ENCODE measurements around the gene TRIM75.
"Not testable (repeated sequence)": the region's sequence is repeated elsewhere in the genome, so short reads cannot be mapped to it uniquely, and the experiment has no call there.

Gene TRIM75

DNA sequence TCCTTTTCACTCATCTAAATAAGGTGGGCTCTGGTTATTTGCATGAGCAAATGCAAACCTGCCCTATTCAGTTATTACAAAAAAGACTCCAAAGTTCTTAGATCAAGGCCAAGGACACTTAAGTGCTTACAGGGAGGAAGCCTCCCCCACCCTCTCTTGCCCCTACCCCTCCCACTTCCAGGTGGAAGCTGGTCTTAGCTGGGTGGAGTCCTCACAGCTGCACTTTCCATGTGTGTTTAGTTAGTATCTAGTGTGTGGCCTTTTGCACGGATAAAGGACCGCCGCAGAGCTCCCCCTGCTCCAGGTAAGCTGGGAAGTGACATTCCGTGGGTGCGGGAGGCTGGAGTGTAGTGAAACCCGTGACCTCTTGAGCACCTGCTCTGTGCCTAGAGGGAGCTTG lies at the start of gene TRIM75:
Gene TRIM75 (plus strand): TSS at position 222 of the 400 bp plus-strand sequence. CDS start 5,282 bp downstream, outside the sequence.
- DNase-seq, result no peak

- DNase-seq, result no peak
Measured at GRCh38 chr4:165005352-165005925, 48.2 kb upstream of the TRIM75 start.

DNA sequence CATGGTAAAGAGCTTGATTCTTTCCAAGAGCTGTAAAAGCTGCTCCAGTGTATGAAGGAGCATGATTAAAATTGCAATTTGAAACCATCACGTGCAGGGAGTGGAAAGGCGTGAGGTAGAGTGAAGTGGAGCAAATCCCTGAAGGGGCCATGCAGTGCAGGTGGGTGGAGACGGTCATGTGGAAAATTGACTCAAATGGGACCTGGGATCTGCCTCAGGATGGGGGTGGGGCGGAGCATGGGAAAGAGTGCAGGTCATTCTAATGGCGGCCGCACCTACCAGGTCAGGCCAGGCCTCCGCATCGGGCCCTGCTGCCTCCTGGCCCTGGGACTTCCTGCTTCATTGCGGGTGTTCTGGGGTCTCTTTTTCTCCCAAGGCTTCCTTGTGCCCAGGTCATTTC lies 47.2 kb upstream of the TRIM75 start:
- DNase-seq, result no peak

- DNase-seq, result no peak
Measured at GRCh38 chr4:165006886-165007285, 46.8 kb upstream of the TRIM75 start.

GRCh38 chr4:165009493-165010227 lies 44.0 kb upstream of the TRIM75 start:
- no peak for DNase-seq

- DNase-seq, result no peak
Measured at GRCh38 chr4:165010487-165010886, 43.2 kb upstream of the TRIM75 start.

GRCh38 chr4:165010991-165011390 lies 42.7 kb upstream of the TRIM75 start:
- DNase-seq, result no peak

DNA sequence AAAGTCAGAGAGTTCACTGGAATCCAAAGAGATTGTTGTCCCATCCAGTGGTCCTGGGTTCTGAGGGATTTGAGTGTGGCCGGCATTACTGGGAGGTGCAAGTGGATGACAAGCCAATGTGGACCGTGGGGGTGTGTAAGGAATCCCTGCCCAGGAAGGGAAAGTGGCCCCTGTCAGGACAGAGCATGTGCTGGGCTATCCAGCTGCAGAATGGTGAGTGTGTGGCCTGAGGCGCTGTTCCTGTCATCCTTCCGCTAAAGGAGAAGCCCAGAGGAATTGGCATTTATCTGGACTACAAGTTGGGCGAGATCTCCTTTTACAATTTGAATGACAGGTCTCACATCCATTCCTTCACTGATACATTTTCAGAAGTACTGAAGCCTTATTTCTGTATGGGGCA lies 42.3 kb upstream of the TRIM75 start:
- DNase-seq, result no peak

- no peak for DNase-seq
Measured at GRCh38 chr4:165013691-165014090, 40.0 kb upstream of the TRIM75 start.

- no peak for DNase-seq
Measured at GRCh38 chr4:165016971-165017370, 36.7 kb upstream of the TRIM75 start.

GRCh38 chr4:165019995-165020394 lies 33.7 kb upstream of the TRIM75 start:
- DNase-seq, result not testable (repeated sequence)

- DNase-seq, result not testable (repeated sequence)
Measured at GRCh38 chr4:165025782-165026181, 27.9 kb upstream of the TRIM75 start.

DNA sequence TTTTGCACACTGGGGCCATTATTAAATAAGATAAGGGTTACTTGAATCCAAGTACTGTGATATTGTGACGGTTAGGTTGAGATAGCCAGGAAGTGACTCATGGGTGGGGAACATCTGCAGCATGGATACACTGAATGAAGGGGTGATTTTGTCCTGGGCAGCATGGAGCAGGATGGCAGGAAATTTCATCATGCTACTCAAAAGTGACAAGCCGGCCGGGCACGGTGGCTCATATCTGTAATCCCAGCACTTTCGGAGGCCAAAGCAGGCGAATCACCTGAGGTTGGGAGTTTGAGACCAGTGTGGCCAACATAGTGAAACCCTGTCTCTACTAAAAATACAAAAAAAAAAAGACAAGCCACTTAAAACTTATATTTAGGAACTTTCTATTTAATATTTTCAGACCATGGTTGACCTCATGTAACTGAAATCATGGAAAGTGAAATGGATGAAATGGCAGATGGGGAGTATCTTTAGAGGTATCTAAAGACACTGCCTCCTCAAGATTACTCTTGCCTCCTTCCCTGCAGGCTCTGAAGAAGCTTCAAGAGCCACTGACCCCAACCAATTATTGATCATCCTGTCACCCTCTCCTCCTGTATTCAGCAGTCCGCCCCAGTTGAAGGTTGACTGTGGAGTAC lies 25.8 kb upstream of the TRIM75 start:
- no peak for DNase-seq

- no peak for DNase-seq
Measured at GRCh38 chr4:165031436-165032211, 22.0 kb upstream of the TRIM75 start, which contains the start of gene TRIM60. Gene TRIM60, plus strand, starts transcription at chr4:165031999. Its CDS starts 8,074 bp downstream, at chr4:165040073.

DNA sequence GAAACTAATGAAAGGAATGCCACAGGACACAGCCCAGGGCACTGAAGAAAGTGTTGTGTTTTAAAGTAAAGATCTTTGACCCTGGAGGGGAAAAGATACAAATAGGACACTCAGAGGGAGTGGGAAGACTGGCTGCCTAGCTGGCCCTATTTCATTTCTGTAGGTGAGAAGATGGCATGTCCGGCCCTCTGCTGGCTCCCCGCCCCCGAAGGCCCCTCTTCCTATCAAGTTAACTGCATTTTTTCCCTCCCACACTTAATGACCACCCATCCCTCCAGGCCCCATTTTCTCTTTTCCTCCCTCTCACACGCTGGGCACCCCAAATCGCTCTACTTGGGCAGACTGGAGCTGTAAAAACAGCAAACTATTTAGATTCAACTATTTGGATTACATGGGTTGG lies 5.5 kb upstream of the TRIM75 start:
- DNase-seq, result no peak

DNA sequence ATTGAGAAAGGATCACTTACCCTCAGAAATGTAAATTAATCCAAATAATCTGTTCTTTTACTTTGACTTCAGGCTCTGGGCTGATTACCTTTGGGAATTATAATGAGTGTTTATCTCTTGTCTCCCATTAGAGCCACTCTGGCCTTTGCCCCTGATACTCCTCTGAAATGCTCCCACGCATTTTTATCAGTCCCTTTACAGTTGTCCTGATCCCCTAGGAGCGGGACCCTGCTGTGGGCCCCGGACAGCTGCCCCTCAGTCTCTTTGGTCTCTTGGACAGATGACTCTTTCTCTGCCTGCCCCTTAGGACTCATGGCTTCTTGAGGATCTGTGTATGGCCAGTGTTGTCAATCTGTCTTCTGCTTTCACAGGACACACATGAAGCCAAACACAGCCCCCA lies 1.0 kb upstream of the TRIM75 start:
- no peak for DNase-seq

DNA sequence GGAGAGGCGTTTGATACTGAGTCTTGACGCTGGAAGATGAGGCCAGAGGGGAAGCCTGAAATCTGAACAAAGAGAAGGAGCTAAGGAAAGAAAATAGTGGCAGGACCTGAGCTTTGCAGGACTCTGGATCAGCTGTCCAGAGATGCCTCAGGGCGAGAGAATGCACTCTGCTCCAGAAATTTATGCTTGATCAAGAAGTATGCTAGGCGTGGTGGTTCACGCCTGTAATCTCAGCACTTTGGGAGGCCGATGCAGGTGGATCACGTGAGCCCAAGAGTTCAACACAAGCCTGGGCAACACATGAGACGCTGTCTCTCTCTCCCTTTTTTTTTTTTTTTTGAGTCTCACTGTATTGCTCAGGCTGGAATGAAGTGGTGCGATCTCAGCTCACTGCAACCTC lies 1.9 kb downstream of the TRIM75 start:
- no peak for DNase-seq

DNA sequence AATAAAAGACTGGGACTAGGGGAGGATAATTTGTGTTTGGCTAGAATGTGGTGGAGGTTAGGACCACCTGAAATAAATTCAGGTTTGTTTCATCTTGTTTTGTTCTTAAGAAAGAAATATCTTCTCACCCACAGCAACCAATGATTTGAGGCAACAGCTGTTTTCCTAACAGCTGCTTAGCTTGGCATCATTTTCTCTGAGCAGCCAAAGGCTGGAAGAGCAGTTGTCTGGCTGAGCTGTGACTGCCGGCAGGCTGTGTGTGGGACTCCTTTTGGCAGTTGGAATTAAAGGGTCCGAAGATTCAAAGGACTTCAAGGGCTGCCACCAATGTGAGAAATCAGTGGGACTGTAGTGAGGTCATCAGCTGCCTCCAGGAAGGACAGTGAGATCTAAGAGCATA lies 5.0 kb downstream of the TRIM75 start:
- no peak for DNase-seq

GRCh38 chr4:165059386-165059785 lies 5.7 kb downstream of the TRIM75 start:
- DNase-seq, result no peak

- no peak for DNase-seq
Measured at GRCh38 chr4:165060938-165061337, 7.3 kb downstream of the TRIM75 start.

- DNase-seq, result no peak
Measured at GRCh38 chr4:165070560-165070959, 16.9 kb downstream of the TRIM75 start.

DNA sequence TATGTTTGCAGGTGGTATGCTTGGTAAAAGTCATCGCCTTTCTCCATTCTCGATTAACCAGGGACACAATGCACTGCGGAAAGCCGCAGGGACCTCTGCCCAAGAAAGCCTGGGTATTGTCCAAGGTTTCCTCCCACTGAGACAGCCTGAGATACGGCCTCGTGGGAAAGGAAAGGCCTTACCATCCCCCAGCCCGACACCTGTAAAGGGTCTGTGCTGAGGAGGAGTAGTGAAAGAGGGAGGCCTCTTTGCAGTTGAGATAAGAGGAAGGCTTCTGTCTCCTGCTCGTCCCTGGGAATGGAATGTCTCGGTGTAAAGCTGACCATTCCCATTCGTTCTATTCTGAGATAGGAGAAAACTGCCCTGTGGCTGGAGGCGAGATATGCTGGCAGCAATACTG lies 19.7 kb downstream of the TRIM75 start:
- not testable (repeated sequence) for DNase-seq

DNA sequence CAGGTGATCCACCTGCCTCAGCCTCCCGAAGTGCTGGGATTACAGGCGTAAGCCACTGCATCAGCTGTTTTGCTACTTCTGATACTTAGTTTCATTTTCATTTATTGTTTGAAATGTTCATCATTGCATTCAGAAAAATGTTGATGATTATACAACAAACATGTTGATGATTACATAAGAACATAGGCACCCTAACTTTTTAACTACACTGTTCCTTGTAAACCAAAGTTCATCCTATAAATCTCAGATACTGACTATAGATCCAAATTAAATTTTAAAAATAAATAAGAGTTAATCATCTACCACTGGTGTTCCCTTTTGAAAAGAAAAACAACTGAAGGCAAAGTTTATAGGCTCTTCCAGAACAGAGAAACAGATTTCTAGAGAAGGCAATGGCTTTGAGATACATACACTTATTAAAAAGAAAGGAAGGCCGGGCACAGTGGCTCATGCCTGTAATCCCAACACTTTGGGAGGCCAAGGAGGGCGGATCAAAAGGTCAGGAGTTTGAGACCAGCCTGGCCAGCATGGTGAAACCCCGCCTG lies 23.4 kb downstream of the TRIM75 start:
- no peak for DNase-seq
